Neural progenitor cell (in vitro differentiated cells): ENCODE measurements around the gene TCFL5. TPM values are rescaled to one million over a fixed set of nuclear protein-coding genes. Genes with fewer than 3 reads are reported as not detected.

ENCODE experiments used
- DNase-seq: peaks from one replicate; pipeline ENCODE4 v3.0.0-alpha.2; 2016; ENCODE audit warnings: low spot score
- H2AFZ ChIP-seq: fragments of 200-600 bp; sonication (generic); replicated peaks from 2 replicates; pipeline ENCODE4 v1.6.1; 2016; ENCODE audit warnings: antibody characterized with exemption
- H3F3A ChIP-seq: fragments of 200-600 bp; sonication (generic); 2 replicates; pipeline ENCODE4 v1.6.1; 2016; ENCODE audit warnings: antibody characterized with exemption, low read depth
- H3K27ac ChIP-seq: fragments of 200-600 bp; sonication (generic); 2 replicates; pipeline ENCODE4 v1.5.1; 2016; ENCODE audit warnings: mild to moderate bottlenecking
- H3K27me3 ChIP-seq: fragments of 200-600 bp; sonication (generic); 2 replicates; pipeline ENCODE4 v1.6.1; 2016; ENCODE audit warnings: mild to moderate bottlenecking, moderate library complexity
- H3K36me3 ChIP-seq: fragments of 200-600 bp; sonication (generic); 2 replicates; pipeline ENCODE4 v1.5.1; 2016
- H3K4me1 ChIP-seq: fragments of 200-600 bp; sonication (generic); 2 replicates; pipeline ENCODE4 v1.6.1; 2016; ENCODE audit warnings: mixed run types
- H3K4me2 ChIP-seq: fragments of 200-600 bp; sonication (generic); 2 replicates; pipeline ENCODE4 v1.6.1; 2016
- H3K4me3 ChIP-seq: fragments of 200-600 bp; sonication (generic); 2 replicates; pipeline ENCODE4 v1.5.1; 2016
- H3K79me2 ChIP-seq: fragments of 200-600 bp; sonication (generic); 2 replicates; pipeline ENCODE4 v1.6.1; 2016; ENCODE audit warnings: low read depth
- H3K9ac ChIP-seq: fragments of 200-600 bp; sonication (generic); 2 replicates; pipeline ENCODE4 v1.6.1; 2016
- H3K9me3 ChIP-seq: fragments of 200-600 bp; sonication (generic); 2 replicates; pipeline ENCODE4 v1.5.1; 2016; ENCODE audit warnings: low read depth
- H4K20me1 ChIP-seq: fragments of 200-600 bp; sonication (generic); 2 replicates; pipeline ENCODE4 v1.6.1; 2016; ENCODE audit warnings: low read depth
- H3K27ac Mint-ChIP-seq: 3 replicates; pipeline ENCODE4 v1.8.0; 2021; ENCODE audit warnings: mixed read lengths
- H3K27me3 Mint-ChIP-seq: 2 replicates; pipeline ENCODE4 v1.8.0; 2022; ENCODE audit warnings: low read depth, mild to moderate bottlenecking, inconsistent platforms, moderate library complexity, mixed read lengths; ENCODE audit not compliant: insufficient read depth
- H3K36me3 Mint-ChIP-seq: 3 replicates; pipeline ENCODE4 v1.8.0; 2021; ENCODE audit warnings: mixed read lengths
- H3K4me1 Mint-ChIP-seq: 3 replicates; pipeline ENCODE4 v1.8.0; 2021; ENCODE audit warnings: mixed read lengths
- H3K4me3 Mint-ChIP-seq: 3 replicates; pipeline ENCODE4 v1.8.0; 2021; ENCODE audit warnings: mild to moderate bottlenecking, moderate library complexity, mixed read lengths
- H3K9me3 Mint-ChIP-seq: 3 replicates; pipeline ENCODE4 v1.8.0; 2020; ENCODE audit warnings: mixed read lengths
- EZH2 ChIP-seq: fragments of 200-600 bp; sonication (generic); IDR thresholded peaks from 2 replicates; pipeline ENCODE4 v1.6.1; 2017; ENCODE audit warnings: antibody characterized with exemption, mild to moderate bottlenecking, moderate library complexity
- EZH2phosphoT487 ChIP-seq: fragments of 200-600 bp; sonication (generic); IDR thresholded peaks from 2 replicates; pipeline ENCODE4 v1.6.1; 2017; ENCODE audit warnings: antibody characterized with exemption
- total RNA-seq: library from RNA; depleted of rRNA; stranded (reverse); fragments of >200 nt; gene quantifications from 2 replicates; pipeline ENCODE4 v1.2.3, GENCODE V29; 2015; ENCODE audit warnings: low replicate concordance
- TF ChIP-seq, protein P1 (sequence below): fragments of 200-600 bp; sonication (generic); IDR thresholded peaks from 2 replicates; pipeline ENCODE4 v1.5.1; 2017; ENCODE audit warnings: antibody characterized with exemption, mild to moderate bottlenecking

TCFL5 gene
- total RNA-seq, 1 donor from 2014 or later = 36.3 TPM

DNA sequence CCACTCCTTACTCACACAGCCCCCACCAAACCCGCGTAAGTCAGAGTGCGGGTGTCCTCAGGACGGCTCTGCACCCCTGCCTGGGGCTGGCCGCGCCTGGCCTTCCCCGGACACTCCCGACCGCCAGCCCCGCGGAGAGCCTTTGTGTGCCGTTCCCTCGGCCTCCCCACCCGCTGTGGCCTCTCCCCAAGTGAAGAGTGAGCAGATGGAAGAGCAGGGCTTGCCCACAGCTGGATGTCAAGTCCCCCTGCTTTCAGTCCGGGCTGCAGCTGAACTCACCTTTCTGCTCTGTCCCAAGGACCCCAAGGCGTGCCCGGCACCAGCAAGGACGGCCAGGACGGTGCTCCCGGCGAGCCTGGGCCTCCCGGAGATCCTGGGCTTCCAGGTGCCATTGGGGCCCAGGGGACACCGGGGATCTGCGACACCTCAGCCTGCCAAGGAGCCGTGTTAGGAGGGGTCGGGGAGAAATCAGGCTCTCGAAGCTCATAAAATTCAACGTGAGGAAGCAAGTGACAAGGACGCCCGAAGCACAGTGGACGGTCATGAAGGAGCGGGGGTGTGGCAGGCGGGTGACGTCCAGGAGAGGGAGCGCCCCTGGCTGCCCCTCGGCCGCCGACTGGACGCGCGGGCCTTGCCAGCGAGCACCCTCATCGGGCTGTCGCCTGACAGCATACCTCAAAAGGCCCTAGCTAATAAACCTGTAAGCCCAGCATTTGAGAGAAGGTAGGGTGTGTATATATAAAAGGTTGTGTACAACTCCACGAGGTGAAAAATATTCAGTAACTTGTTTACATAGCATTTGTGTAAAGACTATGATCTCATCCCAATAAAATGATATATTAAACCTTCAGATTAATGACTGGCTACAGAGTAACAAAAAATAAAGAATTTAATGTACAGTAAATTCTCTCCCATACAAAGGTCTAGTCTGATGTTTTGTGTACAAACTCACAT is 21.1 kb downstream of the TCFL5 start:
- H3K4me1 Mint-ChIP-seq = peaks cover 11% of the 10 kb centered on the region
- no peak overlapping the region for H3K27ac ChIP-seq
- TF ChIP-seq EZH2 (no peak), EZH2phosphoT487 (no peak)
- TF ChIP-seq, protein P1, sequence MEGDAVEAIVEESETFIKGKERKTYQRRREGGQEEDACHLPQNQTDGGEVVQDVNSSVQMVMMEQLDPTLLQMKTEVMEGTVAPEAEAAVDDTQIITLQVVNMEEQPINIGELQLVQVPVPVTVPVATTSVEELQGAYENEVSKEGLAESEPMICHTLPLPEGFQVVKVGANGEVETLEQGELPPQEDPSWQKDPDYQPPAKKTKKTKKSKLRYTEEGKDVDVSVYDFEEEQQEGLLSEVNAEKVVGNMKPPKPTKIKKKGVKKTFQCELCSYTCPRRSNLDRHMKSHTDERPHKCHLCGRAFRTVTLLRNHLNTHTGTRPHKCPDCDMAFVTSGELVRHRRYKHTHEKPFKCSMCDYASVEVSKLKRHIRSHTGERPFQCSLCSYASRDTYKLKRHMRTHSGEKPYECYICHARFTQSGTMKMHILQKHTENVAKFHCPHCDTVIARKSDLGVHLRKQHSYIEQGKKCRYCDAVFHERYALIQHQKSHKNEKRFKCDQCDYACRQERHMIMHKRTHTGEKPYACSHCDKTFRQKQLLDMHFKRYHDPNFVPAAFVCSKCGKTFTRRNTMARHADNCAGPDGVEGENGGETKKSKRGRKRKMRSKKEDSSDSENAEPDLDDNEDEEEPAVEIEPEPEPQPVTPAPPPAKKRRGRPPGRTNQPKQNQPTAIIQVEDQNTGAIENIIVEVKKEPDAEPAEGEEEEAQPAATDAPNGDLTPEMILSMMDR = no peak
- no peak overlapping the region for H3K27ac Mint-ChIP-seq
- H3K9ac ChIP-seq = no peak overlapping the region
- DNase-seq = no peak
- peaks cover 4% of the 10 kb centered on the region for H3K27me3 Mint-ChIP-seq
- H3K4me3 Mint-ChIP-seq = no peak overlapping the region
- H3F3A ChIP-seq = peaks cover 10% of the 10 kb centered on the region
- H2AFZ ChIP-seq = no peak overlapping the region
- no peak overlapping the region for H3K4me2 ChIP-seq
- peaks cover 5% of the 10 kb centered on the region for H4K20me1 ChIP-seq
- H3K4me3 ChIP-seq = no peak overlapping the region
- no peaks in the 10 kb centered on the region for H3K36me3 ChIP-seq
- no peaks in the 10 kb centered on the region for H3K9me3 ChIP-seq
- H3K36me3 Mint-ChIP-seq = peaks cover 13% of the 10 kb centered on the region
- no peaks in the 10 kb centered on the region for H3K27me3 ChIP-seq
- peaks cover 6% of the 10 kb centered on the region for H3K4me1 ChIP-seq
- no peaks in the 10 kb centered on the region for H3K79me2 ChIP-seq
- no peaks in the 10 kb centered on the region for H3K9me3 Mint-ChIP-seq

DNA sequence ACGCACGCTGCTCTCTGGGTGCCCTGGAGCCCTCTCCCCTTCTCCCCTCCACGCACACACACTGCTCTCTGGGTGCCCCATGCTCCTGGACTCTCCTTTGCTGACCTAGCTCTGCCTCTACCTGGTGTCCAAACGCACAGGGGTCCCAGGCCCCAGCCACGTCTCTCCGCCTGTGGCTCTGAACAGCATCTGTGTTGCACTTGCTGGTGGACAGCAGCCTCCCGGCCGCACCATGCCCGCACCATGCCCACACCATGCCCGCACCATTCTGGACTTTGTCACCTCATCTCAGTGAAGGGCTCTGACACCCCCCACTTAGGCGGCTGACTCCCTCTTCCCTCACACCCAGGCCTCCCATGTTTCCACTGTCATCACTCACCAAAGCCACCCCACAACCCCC is 21.8 kb downstream of the TCFL5 start:
- Histone ChIP-seq H3K79me2 (no peaks in the 10 kb centered on the region), H4K20me1 (peaks cover 5% of the 10 kb centered on the region), H3K4me1 (peaks cover 13% of the 10 kb centered on the region), H3F3A (peaks cover 17% of the 10 kb centered on the region), H2AFZ (no peak overlapping the region), H3K9me3 (no peaks in the 10 kb centered on the region), H3K4me3 (no peak overlapping the region), H3K9ac (no peak overlapping the region), H3K4me2 (no peak overlapping the region), H3K27me3 (no peaks in the 10 kb centered on the region), H3K27ac (no peak overlapping the region), H3K36me3 (no peaks in the 10 kb centered on the region)
- no peaks in the 10 kb centered on the region for H3K9me3 Mint-ChIP-seq
- peaks cover 8% of the 10 kb centered on the region for H3K36me3 Mint-ChIP-seq
- no peak overlapping the region for H3K4me3 Mint-ChIP-seq
- H3K4me1 Mint-ChIP-seq = peaks cover 17% of the 10 kb centered on the region
- no peak overlapping the region for H3K27ac Mint-ChIP-seq
- H3K27me3 Mint-ChIP-seq = peaks cover 6% of the 10 kb centered on the region
- no peak for TF ChIP-seq EZH2phosphoT487
- TF ChIP-seq, protein P1 = no peak
- no peak for TF ChIP-seq EZH2
- no peak for DNase-seq

DNA sequence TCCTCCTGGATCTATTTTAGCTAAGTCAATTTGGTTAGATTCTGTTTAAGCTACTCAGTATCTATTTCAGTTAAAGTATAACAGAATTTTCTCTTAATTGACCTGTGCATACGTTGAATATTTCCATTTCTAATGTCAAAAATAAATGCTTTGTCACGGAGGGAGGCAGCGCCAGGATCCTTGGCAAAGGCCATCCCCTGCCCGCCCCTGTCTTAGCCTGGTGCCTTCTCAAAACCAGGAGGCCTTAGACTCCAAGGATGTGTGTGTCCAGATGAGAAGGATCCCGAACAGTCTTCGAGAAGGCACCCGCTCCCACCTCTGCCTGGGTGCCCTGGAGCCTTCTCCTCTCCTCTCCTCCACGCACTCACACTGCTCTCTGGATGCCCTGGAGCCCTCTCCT is 22.4 kb downstream of the TCFL5 start:
- Mint-ChIP-seq H3K27ac (no peak overlapping the region), H3K9me3 (no peaks in the 10 kb centered on the region), H3K36me3 (peaks cover 7% of the 10 kb centered on the region), H3K4me3 (no peak overlapping the region), H3K27me3 (peaks cover 6% of the 10 kb centered on the region), H3K4me1 (peaks cover 18% of the 10 kb centered on the region)
- Histone ChIP-seq H3K4me3 (no peak overlapping the region), H3K9ac (no peak overlapping the region), H3K27me3 (no peaks in the 10 kb centered on the region), H3F3A (peaks cover 18% of the 10 kb centered on the region), H3K4me2 (no peak overlapping the region), H3K36me3 (no peaks in the 10 kb centered on the region), H4K20me1 (peaks cover 5% of the 10 kb centered on the region), H3K79me2 (no peaks in the 10 kb centered on the region), H2AFZ (no peak overlapping the region), H3K9me3 (no peaks in the 10 kb centered on the region), H3K27ac (no peak overlapping the region), H3K4me1 (peaks cover 19% of the 10 kb centered on the region)
- DNase-seq = no peak
- TF ChIP-seq EZH2 = no peak
- TF ChIP-seq, protein P1 = no peak
- no peak for TF ChIP-seq EZH2phosphoT487
